Measurements from ENCODE around the gene CCNK. TPM values are rescaled to one million over a fixed set of nuclear protein-coding genes. Genes with fewer than 3 reads are reported as not detected.

The CCNK gene
- total RNA-seq, 2 experiments from 2014 or later, result 90.2 to 98.8 TPM

DNA sequence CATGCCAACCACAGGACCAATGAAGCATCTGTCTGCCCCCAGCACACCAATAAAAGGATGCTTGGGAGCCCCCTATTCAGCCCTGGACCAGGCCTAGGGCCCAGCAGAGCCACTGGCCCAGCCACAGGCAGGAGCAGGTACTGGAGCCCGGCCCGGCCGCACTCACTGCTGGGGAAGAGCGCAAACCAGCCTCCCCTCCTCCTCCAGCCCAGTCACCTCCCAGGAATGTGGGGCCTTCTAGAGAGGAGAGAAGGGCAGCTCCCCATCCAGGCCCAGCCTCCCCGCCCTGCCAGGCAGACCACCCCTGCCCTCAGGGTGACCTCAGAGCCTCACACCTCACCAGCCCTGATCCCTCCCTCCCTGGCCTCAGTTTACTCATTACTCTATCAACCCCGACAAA lies 56.2 kb downstream of the CCNK start:
- Mint-ChIP-seq H3K9me3 (no peaks in the 10 kb centered on the region), H3K4me3 (no peak overlapping the region), H3K27me3 (no peaks in the 10 kb centered on the region), H3K27ac (no peak overlapping the region), H3K4me1 (ENCODE audit: low read depth) (peaks cover 6% of the 10 kb centered on the region), H3K36me3 (ENCODE audit: low read depth) (no peaks in the 10 kb centered on the region)
- ATAC-seq, result no peak
- no peak for DNase-seq
- ChIA-PET CTCF (no interaction called here), POLR2A (no interaction called here)
- TF ChIP-seq, protein P1, sequence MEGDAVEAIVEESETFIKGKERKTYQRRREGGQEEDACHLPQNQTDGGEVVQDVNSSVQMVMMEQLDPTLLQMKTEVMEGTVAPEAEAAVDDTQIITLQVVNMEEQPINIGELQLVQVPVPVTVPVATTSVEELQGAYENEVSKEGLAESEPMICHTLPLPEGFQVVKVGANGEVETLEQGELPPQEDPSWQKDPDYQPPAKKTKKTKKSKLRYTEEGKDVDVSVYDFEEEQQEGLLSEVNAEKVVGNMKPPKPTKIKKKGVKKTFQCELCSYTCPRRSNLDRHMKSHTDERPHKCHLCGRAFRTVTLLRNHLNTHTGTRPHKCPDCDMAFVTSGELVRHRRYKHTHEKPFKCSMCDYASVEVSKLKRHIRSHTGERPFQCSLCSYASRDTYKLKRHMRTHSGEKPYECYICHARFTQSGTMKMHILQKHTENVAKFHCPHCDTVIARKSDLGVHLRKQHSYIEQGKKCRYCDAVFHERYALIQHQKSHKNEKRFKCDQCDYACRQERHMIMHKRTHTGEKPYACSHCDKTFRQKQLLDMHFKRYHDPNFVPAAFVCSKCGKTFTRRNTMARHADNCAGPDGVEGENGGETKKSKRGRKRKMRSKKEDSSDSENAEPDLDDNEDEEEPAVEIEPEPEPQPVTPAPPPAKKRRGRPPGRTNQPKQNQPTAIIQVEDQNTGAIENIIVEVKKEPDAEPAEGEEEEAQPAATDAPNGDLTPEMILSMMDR (IDR thresholded peaks at IDR 0.05), result no peak
- intact Hi-C loops (cut with micrococcal nuclease), result no loop called here

DNA sequence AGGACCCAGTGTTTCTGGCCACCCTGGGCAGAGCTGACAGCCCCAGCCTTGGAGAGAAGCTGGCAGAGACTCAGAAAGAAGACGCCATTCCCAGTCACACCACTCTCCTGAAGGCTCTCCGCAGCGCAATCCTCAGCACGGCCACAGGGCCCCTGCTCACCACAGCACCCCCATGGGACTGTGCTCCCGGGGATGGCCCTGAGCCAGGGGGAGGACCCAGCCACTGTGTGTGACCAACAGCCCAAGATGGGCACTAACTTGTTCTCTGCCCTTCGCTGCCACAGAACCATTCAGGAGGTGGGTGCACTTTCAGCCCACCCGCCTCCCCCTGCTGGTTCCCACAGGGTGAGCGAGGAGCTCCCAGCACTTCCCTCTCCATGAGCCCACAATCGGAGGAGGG lies 57.1 kb downstream of the CCNK start:
- intact Hi-C loops (cut with micrococcal nuclease), result no loop called here
- no peaks in the 10 kb centered on the region for H3K27me3 Mint-ChIP-seq
- CTCF ChIA-PET, result no interaction called here
- POLR2A ChIA-PET, result no interaction called here
- H3K4me3 Mint-ChIP-seq, result no peak overlapping the region
- no peaks in the 10 kb centered on the region for H3K9me3 Mint-ChIP-seq
- H3K4me1 Mint-ChIP-seq (ENCODE audit: low read depth), result peaks cover 6% of the 10 kb centered on the region
- DNase-seq (no peak), ATAC-seq (no peak)
- TF ChIP-seq, protein P1 (IDR thresholded peaks at IDR 0.05), result no peak
- no peaks in the 10 kb centered on the region for H3K36me3 Mint-ChIP-seq (ENCODE audit: low read depth)
- H3K27ac Mint-ChIP-seq, result no peak overlapping the region

DNA sequence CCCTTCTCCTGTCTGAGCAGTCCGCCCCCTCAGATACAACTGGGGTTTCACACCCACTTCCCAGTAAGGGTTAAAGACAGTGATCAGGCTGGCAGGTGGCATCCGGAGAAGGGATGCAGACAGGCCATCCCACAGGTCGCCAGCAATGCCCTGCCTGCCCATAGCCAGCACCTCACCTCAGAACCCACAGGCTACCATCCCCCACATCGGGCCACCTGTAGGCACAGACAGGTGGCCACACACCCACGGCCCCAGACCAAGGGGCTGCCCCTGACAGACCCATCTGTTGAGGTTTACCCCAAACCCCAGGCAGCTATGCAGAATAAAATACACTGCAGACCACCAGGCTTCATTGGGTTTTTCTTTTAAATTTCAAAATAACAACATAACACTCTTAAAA lies 57.5 kb downstream of the CCNK start:
- peaks cover 6% of the 10 kb centered on the region for H3K4me1 Mint-ChIP-seq (ENCODE audit: low read depth)
- DNase-seq (no peak), ATAC-seq (no peak)
- no peaks in the 10 kb centered on the region for H3K36me3 Mint-ChIP-seq (ENCODE audit: low read depth)
- TF ChIP-seq, protein P1 (IDR thresholded peaks at IDR 0.05), result no peak
- H3K9me3 Mint-ChIP-seq, result no peaks in the 10 kb centered on the region
- no peak overlapping the region for H3K27ac Mint-ChIP-seq
- ChIA-PET CTCF (no interaction called here), POLR2A (no interaction called here)
- H3K4me3 Mint-ChIP-seq, result no peak overlapping the region
- intact Hi-C loops (cut with micrococcal nuclease), result no loop called here
- no peaks in the 10 kb centered on the region for H3K27me3 Mint-ChIP-seq

- TF ChIP-seq, protein P1 (IDR thresholded peaks at IDR 0.05), result no peak
- DNase-seq, result no peak
- Mint-ChIP-seq H3K27me3 (no peaks in the 10 kb centered on the region), H3K9me3 (no peaks in the 10 kb centered on the region), H3K36me3 (ENCODE audit: low read depth) (no peaks in the 10 kb centered on the region), H3K4me3 (no peak overlapping the region), H3K27ac (no peak overlapping the region), H3K4me1 (ENCODE audit: low read depth) (peaks cover 6% of the 10 kb centered on the region)
- intact Hi-C loops (cut with micrococcal nuclease), result no loop called here
- no peak for ATAC-seq
- ChIA-PET POLR2A (no interaction called here), CTCF (no interaction called here)
These were observed 58.3 kb downstream of the CCNK start for GRCh38 chr14:99539491-99539890.

DNA sequence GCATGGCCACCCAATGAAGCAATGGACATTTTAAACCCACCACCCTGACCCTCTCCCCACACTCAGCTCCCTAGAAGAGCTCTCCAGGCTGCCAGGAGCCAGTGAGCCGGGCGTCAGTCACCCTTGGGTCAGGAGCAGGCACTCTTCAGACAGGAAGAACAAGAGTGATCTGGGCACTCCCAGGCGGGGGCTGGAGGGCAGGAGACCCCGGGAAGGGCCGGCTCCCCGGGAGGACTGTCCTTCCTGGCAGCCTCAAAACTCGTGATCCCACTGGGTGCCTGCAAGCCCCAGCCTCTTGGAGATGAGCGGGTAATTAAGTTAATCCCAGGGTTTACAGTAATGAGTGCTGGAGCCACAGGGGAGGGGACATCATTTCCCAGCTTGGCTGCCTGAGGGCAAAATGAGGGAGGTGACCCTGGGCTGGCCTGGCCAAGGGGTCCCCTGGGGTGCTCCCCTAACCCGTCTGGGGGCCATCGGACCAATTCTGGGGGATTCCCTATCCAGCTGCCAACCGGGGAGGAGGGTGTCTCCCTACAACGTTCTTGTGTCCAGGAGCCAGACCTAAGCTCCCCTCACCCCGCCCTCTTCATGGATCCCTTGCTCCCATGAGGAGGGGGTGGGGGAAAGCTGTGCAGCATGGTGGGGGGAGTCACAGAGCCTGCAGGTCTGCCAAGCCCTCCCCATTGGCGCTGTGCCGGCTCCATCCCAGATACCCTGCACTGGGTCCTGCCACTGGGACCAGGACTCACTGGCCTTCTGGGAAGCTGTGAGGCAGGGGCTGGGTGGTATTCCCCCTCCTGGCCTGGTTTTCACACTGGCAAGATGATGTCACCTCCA lies 59.2 kb downstream of the CCNK start:
- Mint-ChIP-seq H3K27ac (no peak overlapping the region), H3K4me1 (ENCODE audit: low read depth) (peaks cover 8% of the 10 kb centered on the region), H3K36me3 (ENCODE audit: low read depth) (no peaks in the 10 kb centered on the region), H3K9me3 (no peaks in the 10 kb centered on the region), H3K27me3 (no peaks in the 10 kb centered on the region), H3K4me3 (no peak overlapping the region)
- DNase-seq, result no peak
- intact Hi-C loops (cut with micrococcal nuclease), result no loop called here
- ChIA-PET POLR2A (no interaction called here), CTCF (no interaction called here)
- no peak for ATAC-seq
- TF ChIP-seq, protein P1 (IDR thresholded peaks at IDR 0.05), result no peak

All from activated CD8-positive, alpha-beta T cell treated with anti-CD3 and anti-CD28 coated beads for 36 hours (primary cell).